ENCODE measurements around the gene PAX8.

GRCh38 chr2:113233593-113234550 is 44.8 kb downstream of the PAX8 start:
- TF ChIP-seq CTCF (IDR thresholded peaks at IDR 0.05) (peak in 5 of 6 experiments; percentile 27 to 48 (median 33)), POLR2A (IDR thresholded peaks at IDR 0.05) (no peak)

All from adrenal gland (tissue), 5 donors.